HFFc6 (cell line): ENCODE results near the gene SLC38A10. TPM values are rescaled to one million over a fixed set of nuclear protein-coding genes. Genes with fewer than 3 reads are reported as not detected.

Experiments
- DNase-seq: peaks from one replicate; pipeline ENCODE4 v3.0.0-alpha.2; 2018
- H3K27ac Mint-ChIP-seq: 2 replicates; pipeline ENCODE4 v1.8.0; 2020; ENCODE audit warnings: mild to moderate bottlenecking, mixed read lengths
- H3K27me3 Mint-ChIP-seq: 2 replicates; pipeline ENCODE4 v1.8.0; 2021; ENCODE audit warnings: mild to moderate bottlenecking, moderate library complexity, mixed read lengths; ENCODE audit not compliant: insufficient read depth
- H3K36me3 Mint-ChIP-seq: 2 replicates; pipeline ENCODE4 v1.8.0; 2021; ENCODE audit warnings: low read depth, mixed read lengths
- H3K4me1 Mint-ChIP-seq: 2 replicates; pipeline ENCODE4 v1.8.0; 2020; ENCODE audit warnings: low read depth, mixed read lengths
- H3K4me3 Mint-ChIP-seq: 2 replicates; pipeline ENCODE4 v1.8.0; 2020; ENCODE audit warnings: mild to moderate bottlenecking, moderate library complexity, mixed read lengths
- H3K9me3 Mint-ChIP-seq: 2 replicates; pipeline ENCODE4 v1.8.0; 2020; ENCODE audit warnings: mild to moderate bottlenecking, mixed read lengths
- CTCF ChIP-seq: fragments of 200-600 bp; sonication (generic); IDR thresholded peaks from 2 replicates; pipeline ENCODE4 v1.5.0; 2021; ENCODE audit warnings: antibody characterized with exemption, mild to moderate bottlenecking
- total RNA-seq, 6 experiments: library from RNA; stranded (reverse); fragmentation: NEBNext Ultra II Directional; extraction: Animal tissue kit (Norgen Biotek cat#: 25700); gene quantifications; 2 replicates in 1 of 6; 3 replicates in 5 of 6; pipeline ENCODE4 v1.2.3, GENCODE V29; 2021

SLC38A10 gene
- total RNA-seq, 6 experiments from 2014 or later = 71.2 to 88.3 (median 72.2) TPM

- peak; percentile 87 for DNase-seq
- H3K36me3 Mint-ChIP-seq = no peaks in the 10 kb centered on the region
- no peaks in the 10 kb centered on the region for H3K9me3 Mint-ChIP-seq
- peak overlapping the region; percentile 47; the same call in 1 of the 2 replicates for H3K4me3 Mint-ChIP-seq
- TF ChIP-seq CTCF = no peak
- peaks cover 22% of the 10 kb centered on the region for H3K4me1 Mint-ChIP-seq
- peaks cover 28% of the 10 kb centered on the region for H3K27me3 Mint-ChIP-seq
- H3K27ac Mint-ChIP-seq = peak overlapping the region; percentile 72; the same call in 1 of the 2 replicates
Observed at GRCh38 chr17:81328978-81329926, 34.1 kb upstream of the SLC38A10 start.

- Mint-ChIP-seq H3K4me1 (peaks cover 22% of the 10 kb centered on the region), H3K27ac (no peak overlapping the region), H3K9me3 (no peaks in the 10 kb centered on the region), H3K4me3 (no peak overlapping the region), H3K36me3 (no peaks in the 10 kb centered on the region), H3K27me3 (peaks cover 24% of the 10 kb centered on the region)
- DNase-seq = no peak
- no peak for TF ChIP-seq CTCF
Observed at GRCh38 chr17:81328489-81328888, 33.4 kb upstream of the SLC38A10 start.

- Mint-ChIP-seq H3K27me3 (peaks cover 6% of the 10 kb centered on the region), H3K9me3 (no peaks in the 10 kb centered on the region), H3K4me3 (no peak overlapping the region), H3K4me1 (peaks cover 22% of the 10 kb centered on the region), H3K36me3 (no peaks in the 10 kb centered on the region), H3K27ac (no peak overlapping the region)
- TF ChIP-seq CTCF = no peak
- no peak for DNase-seq
Observed at GRCh38 chr17:81325714-81326358, 30.7 kb upstream of the SLC38A10 start.

GRCh38 chr17:81324851-81325713 lies 30.0 kb upstream of the SLC38A10 start:
- Mint-ChIP-seq H3K36me3 (no peaks in the 10 kb centered on the region), H3K27ac (no peak overlapping the region), H3K9me3 (no peaks in the 10 kb centered on the region), H3K27me3 (no peaks in the 10 kb centered on the region; the same call in 1 of the 2 replicates), H3K4me3 (no peak overlapping the region), H3K4me1 (peaks cover 21% of the 10 kb centered on the region)
- TF ChIP-seq CTCF = no peak
- DNase-seq = no peak

GRCh38 chr17:81324177-81324850 lies 29.2 kb upstream of the SLC38A10 start:
- Mint-ChIP-seq H3K9me3 (no peaks in the 10 kb centered on the region), H3K4me3 (no peak overlapping the region), H3K36me3 (no peaks in the 10 kb centered on the region), H3K4me1 (peaks cover 14% of the 10 kb centered on the region), H3K27ac (no peak overlapping the region), H3K27me3 (no peaks in the 10 kb centered on the region; the same call in 1 of the 2 replicates)
- no peak for DNase-seq
- no peak for TF ChIP-seq CTCF
